Hepatic stellate cell (primary cell): Measurements from ENCODE around the gene ZNF343.

Experiments used
- DNase-seq: peaks from one replicate; pipeline ENCODE4 v3.0.0; 2011; ENCODE audit warnings: low spot score

Gene ZNF343

DNA sequence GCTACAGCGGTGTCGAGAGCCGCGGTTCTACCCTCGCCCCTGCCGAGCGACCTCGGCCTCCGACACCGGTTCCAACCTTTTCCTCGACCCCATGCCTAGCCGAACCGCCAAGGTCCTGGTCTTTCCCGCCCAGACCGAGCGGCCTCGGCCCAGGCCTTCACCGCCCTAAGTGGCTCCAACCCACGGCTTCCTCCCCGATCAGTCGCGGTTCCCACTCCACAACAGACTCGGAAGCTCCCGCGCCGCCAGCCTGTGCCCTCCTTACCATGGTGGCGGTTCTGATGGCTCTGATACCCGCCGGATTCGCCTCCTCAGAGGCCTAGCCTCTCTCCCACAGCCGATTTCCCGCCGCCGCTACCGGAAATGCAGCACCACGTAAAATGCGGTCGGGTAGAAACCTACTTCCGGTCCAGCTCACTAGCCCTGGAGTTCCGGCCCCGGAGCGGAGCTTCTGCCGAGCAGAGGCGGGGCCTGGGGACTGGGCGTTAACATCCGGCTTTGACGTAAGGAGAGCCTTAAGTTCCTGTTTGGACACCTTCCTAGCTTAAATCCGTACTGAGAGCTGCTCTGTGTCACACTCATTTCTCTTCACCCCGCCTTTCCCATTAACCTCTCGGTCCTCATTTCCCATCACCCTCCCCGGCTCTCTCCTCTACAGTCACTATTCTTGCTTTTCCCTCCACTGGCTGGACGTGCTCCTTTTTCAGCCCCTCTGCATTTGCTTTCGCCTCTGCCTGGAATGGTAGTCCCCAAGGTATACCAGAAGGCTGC, 38.1 kb downstream of the ZNF343 start, which contains the start of gene SNRPB:
Gene SNRPB (minus strand): TSS at position 367 of the 771 bp plus-strand sequence. CDS start 99 bp downstream, at position 268.
- peak; percentile 94 for DNase-seq

DNA sequence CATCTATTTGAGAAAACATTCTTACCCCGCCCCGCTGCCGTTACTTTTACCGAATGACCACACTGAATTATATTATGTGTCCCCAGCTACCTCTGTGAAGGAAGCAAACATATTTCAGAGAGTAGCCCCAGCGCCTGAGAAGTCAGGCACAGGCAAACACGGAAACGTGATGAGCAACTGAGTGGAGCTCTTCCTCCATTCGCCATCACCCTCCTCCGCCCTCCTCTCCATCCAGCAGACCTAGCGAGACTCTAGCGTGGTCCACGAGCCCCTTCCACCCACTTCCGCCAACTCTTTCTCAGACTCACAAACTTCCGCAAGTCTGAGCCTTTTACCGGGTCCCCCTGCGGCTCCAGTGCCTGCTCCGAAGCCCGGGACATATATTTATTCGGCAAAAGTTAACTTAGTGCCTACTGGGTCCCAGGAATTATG, 38.7 kb downstream of the ZNF343 start:
- DNase-seq, result peak; percentile 70

- DNase-seq, result peak; percentile 29
These were observed 39.9 kb downstream of the ZNF343 start for GRCh38 chr20:2468581-2469407.

- DNase-seq, result no peak
These were observed 41.3 kb downstream of the ZNF343 start for GRCh38 chr20:2467412-2467811.

DNA sequence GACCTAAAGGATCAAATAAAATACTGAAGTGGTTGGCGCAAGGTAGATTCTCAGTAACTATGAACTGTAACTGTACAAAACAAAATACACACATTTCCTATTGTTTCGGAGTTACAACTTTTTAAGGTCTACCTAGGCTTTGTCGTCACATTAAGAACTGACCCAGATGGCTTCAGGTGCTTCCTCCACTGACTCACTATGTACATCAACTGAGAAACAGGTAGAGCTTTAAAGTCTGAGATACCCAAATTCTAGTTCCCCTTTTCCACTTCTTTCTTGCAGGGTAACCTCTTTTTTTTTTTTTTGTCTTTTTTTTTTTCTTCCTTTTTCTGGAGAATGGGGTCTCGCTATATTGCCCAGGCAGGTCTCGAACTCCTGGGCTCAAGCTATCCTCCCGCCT, 43.6 kb downstream of the ZNF343 start:
- no peak for DNase-seq

DNA sequence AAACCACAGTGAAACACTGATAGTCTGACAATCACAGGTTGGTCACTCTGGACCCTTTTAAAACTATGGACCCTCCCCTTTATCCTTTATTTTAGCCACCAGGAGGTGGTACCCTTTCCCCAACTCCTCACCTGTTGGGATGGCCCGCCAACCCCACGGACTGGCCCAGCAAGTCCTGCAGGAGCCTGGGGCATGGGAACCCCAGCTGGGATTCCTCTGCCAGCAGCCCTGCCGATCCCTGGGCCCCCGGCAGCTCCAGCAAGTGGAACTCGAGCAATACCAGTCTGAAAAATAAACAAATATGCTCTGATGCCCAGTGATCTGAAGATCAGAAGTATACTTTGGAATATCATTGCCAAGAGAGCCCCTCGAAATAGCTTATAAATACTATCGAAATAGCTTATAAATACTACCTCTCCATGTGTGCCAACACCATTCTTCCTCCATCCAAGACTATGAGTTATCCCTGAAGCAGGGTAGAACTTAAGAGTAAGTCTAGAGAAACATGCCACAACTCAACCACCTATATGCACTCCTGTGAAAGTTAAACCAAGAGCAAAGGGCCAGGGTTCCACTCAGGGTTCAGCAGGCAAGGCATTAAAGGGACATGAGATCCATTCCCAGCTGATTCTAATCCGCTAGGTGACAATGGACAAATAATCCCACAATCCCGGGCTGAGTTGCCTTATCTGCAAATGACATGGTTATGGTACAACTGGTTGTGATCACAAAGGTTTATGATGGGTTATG, 44.9 kb downstream of the ZNF343 start:
- no peak for DNase-seq

- no peak for DNase-seq
These were observed 46.2 kb downstream of the ZNF343 start for GRCh38 chr20:2462484-2462883.

DNA sequence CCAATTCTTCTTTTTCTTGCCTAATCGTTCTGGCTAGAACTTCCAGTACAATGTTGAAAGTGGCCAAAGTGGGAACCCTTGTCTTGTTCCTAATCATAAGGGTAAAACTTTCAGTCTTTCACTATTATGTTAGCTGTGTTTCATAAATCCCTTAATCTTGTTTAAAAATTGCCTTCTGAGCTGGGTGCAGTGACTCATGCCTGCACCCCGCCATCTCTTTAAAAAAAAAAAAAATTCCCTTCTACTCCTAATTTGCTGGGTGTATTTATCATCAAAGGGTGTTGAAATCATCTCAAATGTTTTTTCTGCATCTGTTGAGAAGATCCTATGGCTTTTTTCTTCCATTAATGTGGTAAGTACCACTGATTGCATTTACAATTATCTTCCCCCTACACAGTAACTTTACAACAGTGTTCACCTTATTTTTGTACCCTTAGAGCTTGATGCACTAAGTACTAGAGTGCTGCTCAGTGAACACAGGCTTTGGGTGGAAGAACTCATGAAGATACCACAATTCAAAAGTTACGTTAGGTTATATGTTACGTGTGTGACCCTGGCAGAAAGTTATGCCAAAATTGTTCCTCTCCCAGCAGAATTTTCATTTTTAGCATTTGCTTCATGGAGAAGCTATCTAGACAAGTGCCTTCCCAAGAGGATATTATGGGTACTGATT, 47.8 kb downstream of the ZNF343 start:
- no peak for DNase-seq

DNA sequence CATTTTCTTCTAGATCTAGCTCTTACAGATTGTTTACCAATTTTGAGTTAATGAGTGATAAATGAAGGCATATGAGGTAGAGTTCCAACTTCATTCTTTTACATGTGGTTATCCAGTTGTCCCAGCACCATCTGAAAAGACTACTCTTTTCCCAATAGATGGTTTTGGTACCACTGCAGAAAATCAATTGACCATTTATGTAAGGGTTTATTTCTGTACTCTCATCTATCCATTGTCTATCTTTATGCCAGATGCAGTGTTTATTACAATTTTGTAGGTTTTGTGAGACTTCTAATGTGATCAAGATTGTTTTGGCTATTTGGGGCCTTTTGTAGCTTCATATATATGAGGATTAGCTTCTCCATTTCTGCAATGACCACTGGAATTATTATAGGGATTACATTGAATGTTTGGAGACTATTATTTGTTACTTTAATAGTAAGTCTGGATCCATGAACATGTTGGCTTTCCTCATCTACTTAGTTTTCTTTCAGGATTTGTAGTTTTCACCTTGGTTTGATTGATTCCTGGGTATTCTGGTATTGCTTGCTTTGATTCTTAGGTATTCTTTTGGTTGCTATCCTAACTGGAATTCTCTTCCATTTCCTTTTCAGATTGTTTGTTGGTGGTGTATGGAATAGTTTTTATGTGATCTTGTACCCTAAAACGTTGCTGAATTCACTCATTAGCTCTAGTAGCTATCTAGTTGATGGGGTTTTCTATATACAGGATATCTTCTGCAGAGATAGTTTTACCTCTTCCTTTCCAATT, 48.5 kb downstream of the ZNF343 start:
- no peak for DNase-seq

- no peak for DNase-seq
These were observed 49.7 kb downstream of the ZNF343 start for GRCh38 chr20:2458919-2459499.

DNA sequence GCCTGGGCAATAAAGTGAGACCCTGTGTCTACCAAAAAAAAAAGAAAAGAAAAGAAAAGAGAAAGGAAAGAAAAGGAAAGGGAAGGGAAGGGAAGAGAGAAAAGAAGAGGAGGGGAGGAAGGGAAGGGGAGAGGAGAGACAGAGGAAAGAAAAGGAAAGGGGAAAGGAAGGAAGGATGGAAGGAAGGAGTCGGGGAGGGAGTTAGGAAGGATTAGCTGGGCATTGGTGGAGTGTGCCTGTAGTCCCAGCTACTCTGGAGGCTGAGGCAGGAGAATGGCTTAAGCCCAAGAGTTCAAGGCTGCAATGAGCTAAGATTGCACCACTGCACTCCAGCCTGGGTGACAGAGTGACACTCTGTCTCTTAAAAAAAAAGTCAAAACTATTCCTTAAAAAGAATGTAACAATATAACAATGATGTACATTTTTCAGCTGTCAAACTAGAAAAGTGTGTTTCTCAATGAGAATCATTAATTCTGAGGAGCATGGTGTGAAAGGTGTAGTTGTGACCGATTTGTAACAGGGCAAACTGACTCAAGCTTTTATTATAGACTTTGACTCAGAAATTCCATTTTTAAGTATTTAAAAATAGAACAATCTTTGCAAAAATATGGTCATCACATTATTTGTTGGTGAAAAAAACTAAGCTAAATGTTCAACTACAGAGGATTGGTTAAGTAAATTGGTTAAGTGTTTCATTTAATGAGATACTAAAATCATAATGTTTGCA, 52.8 kb downstream of the ZNF343 start:
- DNase-seq, result peak; percentile 6

- DNase-seq, result no peak
These were observed 54.9 kb downstream of the ZNF343 start for GRCh38 chr20:2453792-2454191.

DNA sequence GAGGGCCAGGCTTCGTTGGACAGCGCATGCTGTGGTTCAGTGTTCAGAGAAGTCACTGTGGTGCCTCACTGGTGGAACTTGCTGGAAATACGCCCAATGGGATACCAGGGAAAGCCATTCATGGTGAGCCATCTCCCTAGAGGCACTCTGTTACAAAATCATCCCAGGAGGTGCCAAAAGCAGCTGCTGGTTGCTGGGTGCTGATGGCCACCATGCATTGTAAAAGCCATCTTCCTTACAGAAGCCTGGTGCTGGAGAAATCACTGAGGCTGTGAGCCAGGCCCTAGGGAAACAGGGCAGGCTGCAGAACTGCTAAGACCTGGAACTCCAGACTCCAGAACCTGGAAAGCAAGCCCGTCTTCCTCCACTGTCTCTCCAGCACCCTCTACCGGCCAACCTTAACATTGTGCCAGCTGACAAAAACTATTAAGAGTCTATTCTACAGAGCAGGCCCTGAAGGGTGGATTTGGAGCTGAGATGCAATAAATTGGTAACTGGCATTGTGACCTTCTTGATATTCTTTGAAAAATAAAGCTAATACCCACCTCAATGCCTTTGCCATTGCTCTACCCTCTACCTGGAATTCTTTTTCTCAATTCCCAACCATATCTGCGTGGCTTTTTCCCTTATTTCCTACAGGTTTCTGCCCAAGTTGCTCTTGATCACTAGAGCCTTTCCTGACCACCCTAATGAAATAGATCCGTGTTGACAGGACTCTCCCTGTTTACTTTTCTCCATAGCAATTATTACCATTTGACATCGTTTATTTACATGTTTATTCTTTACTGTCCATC, 56.6 kb downstream of the ZNF343 start:
- DNase-seq, result peak; percentile 57

GRCh38 chr20:2451422-2451821, 57.3 kb downstream of the ZNF343 start:
- DNase-seq, result no peak

DNA sequence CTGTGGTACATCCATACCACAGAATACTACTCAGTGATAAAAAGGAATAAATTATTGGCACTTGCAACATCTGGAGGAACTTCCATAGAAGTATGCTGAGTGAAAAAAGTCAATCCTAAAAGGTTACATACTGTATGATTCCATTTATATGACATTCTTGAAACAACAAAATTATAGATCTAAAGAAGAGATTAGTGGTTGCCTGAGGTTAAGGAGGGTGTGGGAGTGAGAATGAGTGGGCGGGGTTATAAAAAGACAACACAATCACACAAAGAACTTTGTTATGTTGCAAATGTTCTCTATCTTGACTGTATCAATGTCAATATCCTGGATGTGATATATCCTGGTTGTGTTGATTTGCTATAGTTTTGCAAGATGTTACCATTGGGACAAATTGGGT, 59.3 kb downstream of the ZNF343 start:
- DNase-seq, result no peak

DNA sequence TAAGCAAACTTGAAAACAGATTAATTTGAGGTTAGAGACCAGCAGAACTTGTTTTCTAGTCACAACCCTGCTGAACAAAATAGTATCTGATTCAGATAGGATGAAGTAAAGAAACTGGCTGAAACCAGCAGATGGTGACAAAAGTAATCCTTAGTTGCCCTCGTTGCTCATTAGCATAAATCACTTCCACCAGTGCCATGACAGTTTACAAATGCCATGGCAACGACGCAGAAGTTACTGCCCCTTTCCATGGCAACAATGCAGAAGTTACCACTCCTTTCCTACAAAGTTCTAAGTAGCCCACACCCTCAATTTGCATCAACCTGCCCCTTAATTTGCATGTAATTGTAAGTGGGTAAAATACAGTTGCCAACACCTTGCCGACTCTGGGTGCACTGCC, 61.9 kb downstream of the ZNF343 start:
- no peak for DNase-seq
